PC-9 (cell line): Measurements from ENCODE around the gene RBMS2. TPM values are rescaled to one million over a fixed set of nuclear protein-coding genes. Genes with fewer than 3 reads are reported as not detected.

ENCODE experiments used
- BruUV-seq: library from RNA; stranded (reverse); fragments of 400-500 nt; replicated peaks from 2 replicates; lab custom pipeline; 2021; lab: Mats Ljungman, UMichigan
- CTCF ChIA-PET: fragments of 300-600 bp; sonication (Branson Sonifier 250); formaldehyde crosslinking; loops from one replicate; lab custom pipeline; 2022; ENCODE audit warnings: antibody characterized with exemption; lab: Charles Lee
- POLR2A ChIA-PET: fragments of 300-600 bp; sonication (Branson Sonifier 250); formaldehyde crosslinking; loops from one replicate; lab custom pipeline; 2022; ENCODE audit warnings: antibody characterized with exemption; ENCODE audit not compliant: unreplicated experiment; lab: Charles Lee
- DNase-seq, 2 experiments: peaks; one replicate each; pipeline versions ENCODE4 v3.0.0 to v3.0.0-alpha.2; 2015 to 2022; ENCODE audit warnings: mixed read lengths in 1 of 2
- H2AFZ ChIP-seq: fragments of 200-600 bp; sonication (generic); 2 replicates; pipeline ENCODE4 v1.8.1; 2017; ENCODE audit warnings: antibody characterized with exemption
- H3F3A ChIP-seq: fragments of 200-600 bp; sonication (generic); 2 replicates; pipeline ENCODE4 v1.8.1; 2017; ENCODE audit warnings: antibody characterized with exemption, mild to moderate bottlenecking, low read depth; ENCODE audit not compliant: insufficient read depth
- H3K27ac ChIP-seq: fragments of 200-600 bp; sonication (generic); 2 replicates; pipeline ENCODE4 v1.6.1; 2016; ENCODE audit warnings: mixed run types
- H3K27me3 ChIP-seq: fragments of 200-600 bp; sonication (generic); 2 replicates; pipeline ENCODE4 v1.6.1; 2016; ENCODE audit warnings: low read depth, mixed run types; ENCODE audit not compliant: insufficient read depth
- H3K36me3 ChIP-seq: fragments of 200-600 bp; sonication (generic); 2 replicates; pipeline ENCODE4 v1.6.1; 2016; ENCODE audit warnings: low read depth, mixed run types
- H3K4me1 ChIP-seq: fragments of 200-600 bp; sonication (generic); replicated peaks from 2 replicates; pipeline ENCODE4 v1.6.1; 2016; ENCODE audit warnings: mixed run types; ENCODE audit not compliant: insufficient read depth
- H3K4me2 ChIP-seq: fragments of 200-600 bp; sonication (generic); 2 replicates; pipeline ENCODE4 v1.6.1; 2017; ENCODE audit warnings: mixed run types
- H3K4me3 ChIP-seq: fragments of 200-600 bp; sonication (generic); 2 replicates; pipeline ENCODE4 v1.6.1; 2016; ENCODE audit warnings: mixed run types
- H3K79me2 ChIP-seq: fragments of 200-600 bp; sonication (generic); 2 replicates; pipeline ENCODE4 v1.6.1; 2017; ENCODE audit warnings: low read depth, mixed run types
- H3K9me2 ChIP-seq: fragments of 200-600 bp; sonication (generic); 2 replicates; pipeline ENCODE4 v1.8.1; 2017; ENCODE audit warnings: mild to moderate bottlenecking; ENCODE audit not compliant: insufficient read depth
- H3K9me3 ChIP-seq: fragments of 200-600 bp; sonication (generic); 2 replicates; pipeline ENCODE4 v1.8.1; 2016; ENCODE audit warnings: low read depth; ENCODE audit not compliant: insufficient read depth
- H4K20me1 ChIP-seq: fragments of 200-600 bp; sonication (generic); 2 replicates; pipeline ENCODE4 v1.8.1; 2017; ENCODE audit not compliant: insufficient read depth
- EZH2 ChIP-seq: fragments of 200-600 bp; sonication (generic); IDR thresholded peaks from 2 replicates; pipeline ENCODE4 v1.8.0; 2017; ENCODE audit warnings: antibody characterized with exemption, low read depth
- intact Hi-C: fragments of 100-400 bp; cut with micrococcal nuclease; formaldehyde crosslinking; loops from one replicate; pipeline ENCODE4 v1.10.0; 2022; ENCODE audit not compliant: unreplicated experiment
- total RNA-seq: library from RNA; stranded (reverse); gene quantifications from 2 replicates; pipeline ENCODE4 v1.2.3, GENCODE V29; 2021
- TF ChIP-seq, protein P1 (sequence below): fragments of 200-600 bp; sonication (generic); conservative IDR thresholded peaks from 2 replicates; pipeline ENCODE4 v1.6.1; 2017; ENCODE audit warnings: mixed run types, antibody characterized with exemption, mild to moderate bottlenecking, moderate library complexity

RBMS2 gene
- total RNA-seq, 1 experiment from 2014 or later: 81.8 TPM

DNA sequence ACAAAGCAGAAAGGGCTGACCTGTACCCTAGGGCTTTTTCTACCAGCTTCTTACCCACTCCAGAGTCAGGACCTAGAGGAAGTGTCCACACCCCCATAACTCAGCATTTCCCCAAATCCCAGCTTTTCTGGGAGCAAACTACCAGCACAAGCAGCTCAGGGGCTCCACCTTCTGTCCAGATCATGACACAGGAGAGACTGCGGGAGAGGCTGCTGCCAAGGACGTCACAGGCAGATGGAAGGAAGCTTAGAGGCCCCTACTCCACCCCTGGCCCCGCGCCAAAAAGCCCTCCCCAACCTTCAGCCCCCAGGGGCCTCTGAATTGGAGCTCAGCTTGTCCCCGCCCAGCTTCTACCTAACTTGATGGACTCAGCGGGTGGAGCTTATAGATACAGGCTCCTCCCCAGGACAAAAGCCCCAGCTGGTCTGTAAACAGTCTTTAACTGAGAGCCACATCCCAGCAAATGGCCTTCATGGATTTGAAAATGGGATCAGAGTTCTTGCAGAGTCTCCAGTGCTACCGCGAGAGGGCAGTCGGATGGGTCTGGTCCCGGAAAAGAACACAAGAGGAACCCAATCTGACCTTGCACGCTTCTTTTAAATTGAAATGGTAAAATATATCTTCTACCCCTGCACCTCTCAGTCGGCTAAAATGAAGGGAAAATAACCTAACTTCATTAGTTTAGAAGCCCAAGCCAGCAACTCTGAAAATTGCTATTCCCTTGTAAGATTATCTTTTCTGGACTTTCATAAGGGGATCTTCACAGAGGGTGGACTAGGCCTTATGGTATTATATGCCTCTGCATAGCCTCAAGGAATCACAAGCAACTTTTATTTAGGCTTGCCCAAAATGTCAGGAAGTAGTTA lies 115.3 kb downstream of the RBMS2 start:
- peaks cover 24% of the 10 kb centered on the region for H3K36me3 ChIP-seq
- H3K9me2 ChIP-seq: no peaks in the 10 kb centered on the region
- peaks cover 25% of the 10 kb centered on the region for H3K4me1 ChIP-seq
- no TSS peak for BruUV-seq
- intact Hi-C loops: loop anchor here (1.0 to 10.0 kb wide), 8 partner anchors 52 to 900 kb away; partner anchors contain the start of genes ESYT1, NAB2, NACA and PTGES3
- 0 out of 2 replicates have a peak overlapping the region, but pooled peaks have one; percentile 25 for H2AFZ ChIP-seq
- ChIA-PET POLR2A (interaction anchor here (0.5 to 1.2 kb wide), 17 partner anchors 9 to 591 kb away, joined by 3 to 13 read pairs (median 5); partner anchors contain the start of genes ATP5F1B, CNPY2, GLS2 and NACA), CTCF (interaction anchor here (0.5 to 1.5 kb wide), 30 partner anchors 9 to 1002 kb away, joined by 3 to 15 read pairs (median 4); partner anchors contain the start of genes ATP5F1B, ESYT1, NACA and PTGES3)
- no peak for TF ChIP-seq EZH2
- TF ChIP-seq, protein P1, sequence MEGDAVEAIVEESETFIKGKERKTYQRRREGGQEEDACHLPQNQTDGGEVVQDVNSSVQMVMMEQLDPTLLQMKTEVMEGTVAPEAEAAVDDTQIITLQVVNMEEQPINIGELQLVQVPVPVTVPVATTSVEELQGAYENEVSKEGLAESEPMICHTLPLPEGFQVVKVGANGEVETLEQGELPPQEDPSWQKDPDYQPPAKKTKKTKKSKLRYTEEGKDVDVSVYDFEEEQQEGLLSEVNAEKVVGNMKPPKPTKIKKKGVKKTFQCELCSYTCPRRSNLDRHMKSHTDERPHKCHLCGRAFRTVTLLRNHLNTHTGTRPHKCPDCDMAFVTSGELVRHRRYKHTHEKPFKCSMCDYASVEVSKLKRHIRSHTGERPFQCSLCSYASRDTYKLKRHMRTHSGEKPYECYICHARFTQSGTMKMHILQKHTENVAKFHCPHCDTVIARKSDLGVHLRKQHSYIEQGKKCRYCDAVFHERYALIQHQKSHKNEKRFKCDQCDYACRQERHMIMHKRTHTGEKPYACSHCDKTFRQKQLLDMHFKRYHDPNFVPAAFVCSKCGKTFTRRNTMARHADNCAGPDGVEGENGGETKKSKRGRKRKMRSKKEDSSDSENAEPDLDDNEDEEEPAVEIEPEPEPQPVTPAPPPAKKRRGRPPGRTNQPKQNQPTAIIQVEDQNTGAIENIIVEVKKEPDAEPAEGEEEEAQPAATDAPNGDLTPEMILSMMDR: peak; percentile 71
- peak overlapping the region; percentile 100 for H3K4me2 ChIP-seq
- peaks cover 68% of the 10 kb centered on the region for H3F3A ChIP-seq
- H3K79me2 ChIP-seq: peaks cover 52% of the 10 kb centered on the region
- H4K20me1 ChIP-seq: peaks cover 10% of the 10 kb centered on the region; the same call in 1 of the 2 replicates
- no peaks in the 10 kb centered on the region for H3K27me3 ChIP-seq
- no peaks in the 10 kb centered on the region for H3K9me3 ChIP-seq
- H3K4me3 ChIP-seq: peak overlapping the region; percentile 91
- peak; percentile 98 to 99 for DNase-seq
- peak overlapping the region; percentile 58 for H3K27ac ChIP-seq

DNA sequence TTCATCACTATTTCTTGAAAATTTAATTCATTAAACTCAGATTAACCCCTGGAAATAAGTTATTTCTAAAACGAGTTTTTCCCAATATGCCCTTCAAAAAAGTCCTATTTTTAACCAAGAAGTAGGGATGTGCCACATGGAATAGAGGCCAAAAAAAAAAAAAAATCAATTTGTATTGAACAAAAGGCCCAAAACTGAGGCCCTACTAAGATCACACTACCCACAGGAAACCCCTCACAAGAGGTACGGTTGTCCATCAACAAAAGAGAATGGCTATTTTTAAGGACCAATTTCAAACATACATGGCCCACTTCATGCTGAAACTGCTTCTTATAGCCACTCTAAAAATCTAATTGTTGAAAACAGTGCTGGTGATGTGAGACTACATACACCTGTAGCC lies 116.0 kb downstream of the RBMS2 start:
- peaks cover 30% of the 10 kb centered on the region for H3K36me3 ChIP-seq
- TF ChIP-seq EZH2: no peak
- TF ChIP-seq, protein P1: no peak
- H3K4me3 ChIP-seq: no peak overlapping the region
- no peaks in the 10 kb centered on the region for H3K9me3 ChIP-seq
- peaks cover 18% of the 10 kb centered on the region for H3K4me1 ChIP-seq
- H3K4me2 ChIP-seq: no peak overlapping the region
- H2AFZ ChIP-seq: no peak overlapping the region
- peaks cover 70% of the 10 kb centered on the region for H3F3A ChIP-seq
- peaks cover 17% of the 10 kb centered on the region for H4K20me1 ChIP-seq
- H3K79me2 ChIP-seq: peaks cover 53% of the 10 kb centered on the region
- peak overlapping the region; percentile 33 for H3K27ac ChIP-seq
- POLR2A ChIA-PET: no interaction called here
- BruUV-seq: no TSS peak
- DNase-seq: no peak
- intact Hi-C loops: loop anchor here (2.0 to 10.0 kb wide), 7 partner anchors 51 to 900 kb away; partner anchors contain the start of genes ESYT1, NAB2, NACA and PTGES3
- H3K9me2 ChIP-seq: no peaks in the 10 kb centered on the region
- CTCF ChIA-PET: interaction anchor here (0.6 kb wide), 1 partner anchor 474 kb away, joined by 3 read pairs; no protein-coding TSS in a partner anchor
- H3K27me3 ChIP-seq: no peaks in the 10 kb centered on the region

DNA sequence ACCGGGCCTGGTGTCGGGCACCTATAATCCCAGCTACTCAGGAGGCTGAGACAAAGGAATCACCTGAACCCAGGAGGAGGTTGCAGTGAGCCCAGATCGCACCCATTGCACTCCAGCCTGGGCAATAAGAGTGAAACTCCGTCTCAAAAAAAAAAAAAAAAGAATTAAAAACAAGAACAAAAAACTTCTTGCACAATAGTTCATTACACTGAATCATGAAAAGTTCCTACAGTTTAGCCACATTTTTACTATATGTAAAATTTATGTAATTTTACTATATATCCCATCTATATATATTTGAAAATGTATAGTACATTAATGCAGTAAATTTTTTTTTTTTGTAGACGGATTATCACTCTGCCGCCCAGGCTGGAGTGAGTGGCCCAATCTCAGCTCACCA lies 119.6 kb downstream of the RBMS2 start:
- peaks cover 53% of the 10 kb centered on the region for H3K79me2 ChIP-seq
- ChIA-PET CTCF (no interaction called here), POLR2A (no interaction called here)
- BruUV-seq: no TSS peak
- peaks cover 71% of the 10 kb centered on the region for H3F3A ChIP-seq
- H2AFZ ChIP-seq: no peak overlapping the region
- H3K4me1 ChIP-seq: peaks cover 14% of the 10 kb centered on the region
- H3K4me3 ChIP-seq: no peak overlapping the region
- no peaks in the 10 kb centered on the region for H3K9me2 ChIP-seq
- H3K4me2 ChIP-seq: no peak overlapping the region
- no peak for DNase-seq
- no peaks in the 10 kb centered on the region for H3K27me3 ChIP-seq
- peaks cover 52% of the 10 kb centered on the region for H3K36me3 ChIP-seq
- no peaks in the 10 kb centered on the region for H3K9me3 ChIP-seq
- peaks cover 39% of the 10 kb centered on the region for H4K20me1 ChIP-seq
- no peak overlapping the region for H3K27ac ChIP-seq
- TF ChIP-seq, protein P1: no peak
- no peak for TF ChIP-seq EZH2
- intact Hi-C loops: no loop called here
